ENCODE data around the gene DLG2.

Gene DLG2

GRCh38 chr11:85423794-85424193 is 203.3 kb downstream of the DLG2 start:
- TF ChIP-seq REST (IDR thresholded peaks at IDR 0.05; ENCODE audit: insufficient read depth in 1 of 2, low read depth in 2 of 2, low read length in 2 of 2) = no peak

GRCh38 chr11:85423316-85423715 is 203.8 kb downstream of the DLG2 start:
- TF ChIP-seq POLR2AphosphoS5 (IDR thresholded peaks at IDR 0.05; ENCODE audit: low read depth, low read length) (no peak), REST (IDR thresholded peaks at IDR 0.05; ENCODE audit: insufficient read depth in 1 of 2, low read depth in 2 of 2, low read length in 2 of 2) (no peak), SIN3A (IDR thresholded peaks at IDR 0.05; ENCODE audit: borderline replicate concordance, insufficient read depth, low read length) (no peak), TAF1 (IDR thresholded peaks at IDR 0.05; ENCODE audit: borderline replicate concordance, insufficient read depth, low read length) (no peak), FOXP2 (optimal IDR thresholded peaks at IDR 0.05; ENCODE audit: borderline replicate concordance, extremely low read depth, extremely low read length, insufficient read depth) (no peak)

DNA sequence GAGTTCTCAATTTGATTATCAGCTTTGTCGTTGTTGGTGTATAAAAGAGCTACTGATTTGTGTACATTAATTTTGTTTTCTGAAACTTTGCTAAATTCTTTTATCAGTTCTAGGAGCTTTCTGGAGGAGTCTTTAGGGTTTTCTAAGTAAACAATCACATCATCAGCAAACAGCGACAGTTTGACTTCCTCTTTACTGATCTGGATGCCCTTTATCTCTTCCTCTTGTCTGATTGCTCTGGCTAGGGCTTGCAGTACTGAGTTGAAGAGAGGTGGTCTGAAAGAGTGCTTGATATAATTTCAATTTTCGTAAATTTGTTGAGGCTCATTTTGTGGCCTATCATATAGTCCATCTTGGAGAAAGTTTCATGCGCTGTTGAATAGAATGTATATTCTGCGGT is 213.0 kb downstream of the DLG2 start:
- TF ChIP-seq SIN3A (IDR thresholded peaks at IDR 0.05; ENCODE audit: borderline replicate concordance, insufficient read depth, low read length) = no peak
- no peak for TF ChIP-seq TAF1 (IDR thresholded peaks at IDR 0.05; ENCODE audit: borderline replicate concordance, insufficient read depth, low read length)
- TF ChIP-seq POLR2AphosphoS5 (IDR thresholded peaks at IDR 0.05; ENCODE audit: low read depth, low read length) = no peak
- no peak for TF ChIP-seq FOXP2 (optimal IDR thresholded peaks at IDR 0.05; ENCODE audit: borderline replicate concordance, extremely low read depth, extremely low read length, insufficient read depth)
- TF ChIP-seq REST (IDR thresholded peaks at IDR 0.05; ENCODE audit: insufficient read depth in 1 of 2, low read depth in 2 of 2, low read length in 2 of 2) = no peak

DNA sequence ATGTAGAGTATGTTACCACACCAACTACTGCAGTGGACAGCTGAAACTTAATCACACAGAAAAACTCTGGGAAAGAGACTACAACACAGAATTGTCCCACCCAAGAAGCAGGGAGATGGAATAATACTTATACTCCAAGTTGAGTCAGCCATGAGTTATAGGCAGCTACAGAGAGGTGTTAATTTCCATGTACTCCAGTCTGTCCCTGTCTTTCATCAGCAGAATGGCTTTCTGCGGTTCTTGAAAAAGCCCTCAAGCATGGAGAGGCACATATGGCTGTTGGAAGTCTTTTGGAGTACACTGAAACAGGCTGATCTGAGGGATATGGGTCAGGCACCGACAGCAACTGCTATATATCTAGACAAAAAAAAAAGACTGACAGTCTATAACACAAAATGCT is 219.5 kb downstream of the DLG2 start:
- TF ChIP-seq TAF1 (IDR thresholded peaks at IDR 0.05; ENCODE audit: borderline replicate concordance, insufficient read depth, low read length) (no peak), SIN3A (IDR thresholded peaks at IDR 0.05; ENCODE audit: borderline replicate concordance, insufficient read depth, low read length) (no peak), REST (IDR thresholded peaks at IDR 0.05; ENCODE audit: insufficient read depth in 1 of 2, low read depth in 2 of 2, low read length in 2 of 2) (no peak), FOXP2 (optimal IDR thresholded peaks at IDR 0.05; ENCODE audit: borderline replicate concordance, extremely low read depth, extremely low read length, insufficient read depth) (no peak), POLR2AphosphoS5 (IDR thresholded peaks at IDR 0.05; ENCODE audit: low read depth, low read length) (no peak)

DNA sequence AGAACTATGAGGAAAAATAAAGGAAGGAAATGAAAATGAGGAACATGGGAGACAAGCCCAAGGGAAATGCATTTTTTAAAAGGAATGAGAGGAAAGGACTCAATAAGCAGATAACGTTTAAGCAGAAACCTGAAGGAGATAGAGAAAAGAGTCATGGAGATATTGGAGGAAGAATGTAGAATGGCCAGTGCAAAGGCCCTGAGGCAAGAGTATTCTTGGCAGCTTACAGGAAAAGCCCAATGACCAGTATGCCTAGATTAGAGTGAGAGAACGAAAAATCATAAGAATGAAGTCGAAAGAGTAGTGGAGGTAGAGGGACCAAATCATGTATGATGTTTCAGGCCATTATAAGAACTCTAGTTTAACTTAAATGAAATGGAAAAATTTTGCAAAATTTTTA is 220.3 kb downstream of the DLG2 start:
- TF ChIP-seq TAF1 (IDR thresholded peaks at IDR 0.05; ENCODE audit: borderline replicate concordance, insufficient read depth, low read length) = no peak
- TF ChIP-seq REST (IDR thresholded peaks at IDR 0.05; ENCODE audit: insufficient read depth in 1 of 2, low read depth in 2 of 2, low read length in 2 of 2) = no peak
- no peak for TF ChIP-seq FOXP2 (optimal IDR thresholded peaks at IDR 0.05; ENCODE audit: borderline replicate concordance, extremely low read depth, extremely low read length, insufficient read depth)
- TF ChIP-seq POLR2AphosphoS5 (IDR thresholded peaks at IDR 0.05; ENCODE audit: low read depth, low read length) = no peak
- no peak for TF ChIP-seq SIN3A (IDR thresholded peaks at IDR 0.05; ENCODE audit: borderline replicate concordance, insufficient read depth, low read length)
